Fibroblast of lung (primary cell): ENCODE measurements around the gene VPS13C.

Experiments used
- CTCF ChIP-seq, 2 donors: IDR thresholded peaks in 1 of 2; conservative IDR thresholded peaks in 1 of 2; 1 replicate in 1 of 2; 2 replicates in 1 of 2; pipeline ENCODE4 v1.5.1; 2011 to 2012; ENCODE audit warnings: low read length in 2 of 2, control low read depth in 1 of 2, inconsistent platforms in 1 of 2, low read depth in 1 of 2, mild to moderate bottlenecking in 1 of 2
- EZH2 ChIP-seq: IDR thresholded peaks from 2 replicates; pipeline ENCODE4 v1.5.1; 2012; ENCODE audit warnings: low read length, control low read depth, mild to moderate bottlenecking; ENCODE audit errors: missing control alignments

GRCh38 chr15:61994216-61994615, 66.0 kb downstream of the VPS13C start:
- TF ChIP-seq CTCF (conservative IDR thresholded peaks at IDR 0.05 in 1 of 2, IDR thresholded peaks at IDR 0.05 in 1 of 2; ENCODE audit: low read depth in 1 of 2, low read length in 2 of 2), result no peak
- no peak for TF ChIP-seq EZH2
